ENCODE measurements around the gene IQCH.
"Not testable (repeated sequence)": the region's sequence is repeated elsewhere in the genome, so short reads cannot be mapped to it uniquely, and the experiment has no call there.

IQCH gene

GRCh38 chr15:67359431-67360079, 105.0 kb downstream of the IQCH start:
- no peaks in the 10 kb centered on the region for H3K4me1 ChIP-seq (ENCODE audit: control insufficient read depth in 1 of 2, insufficient read depth in 2 of 2, low read length in 2 of 2)
- no peak overlapping the region for H3K27ac ChIP-seq (ENCODE audit: low read length)
- no peak overlapping the region for H3K4me3 ChIP-seq (ENCODE audit: low read depth in 1 of 2, low read length in 2 of 2)
- H3K9me3 ChIP-seq (ENCODE audit: control insufficient read depth in 1 of 2, low read length in 2 of 2) = no peaks in the 10 kb centered on the region
- no peaks in the 10 kb centered on the region for H3K36me3 ChIP-seq (ENCODE audit: control insufficient read depth in 1 of 2, insufficient read depth in 2 of 2, low read length in 2 of 2)
- H3K27me3 ChIP-seq (ENCODE audit: low read depth, low read length) = no peaks in the 10 kb centered on the region

- Histone ChIP-seq H3K4me1 (ENCODE audit: control insufficient read depth in 1 of 2, insufficient read depth in 2 of 2, low read length in 2 of 2) (no peaks in the 10 kb centered on the region), H3K27ac (ENCODE audit: low read length) (no peak overlapping the region), H3K36me3 (ENCODE audit: control insufficient read depth in 1 of 2, insufficient read depth in 2 of 2, low read length in 2 of 2) (no peaks in the 10 kb centered on the region), H3K9me3 (ENCODE audit: control insufficient read depth in 1 of 2, low read length in 2 of 2) (no peaks in the 10 kb centered on the region), H3K4me3 (ENCODE audit: low read depth in 1 of 2, low read length in 2 of 2) (no peak overlapping the region), H3K27me3 (ENCODE audit: low read depth, low read length) (no peaks in the 10 kb centered on the region)
These were observed 106.5 kb downstream of the IQCH start for GRCh38 chr15:67361100-67361499.

- H3K36me3 ChIP-seq (ENCODE audit: control insufficient read depth in 1 of 2, insufficient read depth in 2 of 2, low read length in 2 of 2); H3K27me3 ChIP-seq (ENCODE audit: low read depth, low read length); H3K4me3 ChIP-seq (ENCODE audit: low read depth in 1 of 2, low read length in 2 of 2); H3K4me1 ChIP-seq (ENCODE audit: control insufficient read depth in 1 of 2, insufficient read depth in 2 of 2, low read length in 2 of 2); H3K27ac ChIP-seq (ENCODE audit: low read length); H3K9me3 ChIP-seq (ENCODE audit: control insufficient read depth in 1 of 2, low read length in 2 of 2): not testable (repeated sequence)
These were observed 109.1 kb downstream of the IQCH start for GRCh38 chr15:67363712-67364111.

DNA sequence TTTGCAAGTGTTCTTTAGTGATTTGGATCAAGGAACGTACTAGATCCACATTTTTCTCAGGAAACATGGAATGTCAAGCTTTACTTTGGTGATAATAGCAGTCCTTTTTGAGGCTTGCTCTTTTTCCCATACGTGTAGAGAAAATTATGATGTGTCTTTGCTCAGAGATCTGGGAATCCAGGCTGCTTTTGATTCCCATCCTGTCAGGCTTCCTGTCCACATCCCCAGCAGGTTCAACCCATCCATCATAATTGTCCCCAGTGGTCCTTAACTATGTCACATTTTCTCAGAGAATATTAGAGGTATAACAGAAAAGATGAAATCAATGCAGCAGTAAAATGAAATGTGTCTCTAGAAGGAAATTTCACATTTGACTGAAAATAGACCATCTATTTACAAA, 111.4 kb downstream of the IQCH start:
- H3K4me3 ChIP-seq (ENCODE audit: low read depth in 1 of 2, low read length in 2 of 2) = no peak overlapping the region
- no peaks in the 10 kb centered on the region for H3K36me3 ChIP-seq (ENCODE audit: control insufficient read depth in 1 of 2, insufficient read depth in 2 of 2, low read length in 2 of 2)
- H3K9me3 ChIP-seq (ENCODE audit: control insufficient read depth in 1 of 2, low read length in 2 of 2) = no peaks in the 10 kb centered on the region
- H3K27ac ChIP-seq (ENCODE audit: low read length) = no peak overlapping the region
- H3K27me3 ChIP-seq (ENCODE audit: low read depth, low read length) = no peaks in the 10 kb centered on the region
- no peaks in the 10 kb centered on the region for H3K4me1 ChIP-seq (ENCODE audit: control insufficient read depth in 1 of 2, insufficient read depth in 2 of 2, low read length in 2 of 2)

- Histone ChIP-seq H3K36me3 (ENCODE audit: control insufficient read depth in 1 of 2, insufficient read depth in 2 of 2, low read length in 2 of 2) (no peaks in the 10 kb centered on the region), H3K4me3 (ENCODE audit: low read depth in 1 of 2, low read length in 2 of 2) (no peak overlapping the region), H3K9me3 (ENCODE audit: control insufficient read depth in 1 of 2, low read length in 2 of 2) (no peaks in the 10 kb centered on the region), H3K27ac (ENCODE audit: low read length) (no peak overlapping the region), H3K4me1 (ENCODE audit: control insufficient read depth in 1 of 2, insufficient read depth in 2 of 2, low read length in 2 of 2) (no peaks in the 10 kb centered on the region), H3K27me3 (ENCODE audit: low read depth, low read length) (no peaks in the 10 kb centered on the region)
These were observed 112.3 kb downstream of the IQCH start for GRCh38 chr15:67366904-67367303.

- no peaks in the 10 kb centered on the region for H3K4me1 ChIP-seq (ENCODE audit: control insufficient read depth in 1 of 2, insufficient read depth in 2 of 2, low read length in 2 of 2)
- no peaks in the 10 kb centered on the region for H3K36me3 ChIP-seq (ENCODE audit: control insufficient read depth in 1 of 2, insufficient read depth in 2 of 2, low read length in 2 of 2)
- H3K4me3 ChIP-seq (ENCODE audit: low read depth in 1 of 2, low read length in 2 of 2) = no peak overlapping the region
- no peaks in the 10 kb centered on the region for H3K9me3 ChIP-seq (ENCODE audit: control insufficient read depth in 1 of 2, low read length in 2 of 2)
- H3K27ac ChIP-seq (ENCODE audit: low read length) = no peak overlapping the region
- H3K27me3 ChIP-seq (ENCODE audit: low read depth, low read length) = no peaks in the 10 kb centered on the region
These were observed 114.9 kb downstream of the IQCH start for GRCh38 chr15:67369359-67369998.

- Histone ChIP-seq H3K27me3 (ENCODE audit: low read depth, low read length) (no peaks in the 10 kb centered on the region), H3K4me1 (ENCODE audit: control insufficient read depth in 1 of 2, insufficient read depth in 2 of 2, low read length in 2 of 2) (no peaks in the 10 kb centered on the region), H3K27ac (ENCODE audit: low read length) (no peak overlapping the region), H3K4me3 (ENCODE audit: low read depth in 1 of 2, low read length in 2 of 2) (no peak overlapping the region), H3K9me3 (ENCODE audit: control insufficient read depth in 1 of 2, low read length in 2 of 2) (no peaks in the 10 kb centered on the region), H3K36me3 (ENCODE audit: control insufficient read depth in 1 of 2, insufficient read depth in 2 of 2, low read length in 2 of 2) (no peaks in the 10 kb centered on the region)
These were observed 115.8 kb downstream of the IQCH start for GRCh38 chr15:67370206-67370954.

DNA sequence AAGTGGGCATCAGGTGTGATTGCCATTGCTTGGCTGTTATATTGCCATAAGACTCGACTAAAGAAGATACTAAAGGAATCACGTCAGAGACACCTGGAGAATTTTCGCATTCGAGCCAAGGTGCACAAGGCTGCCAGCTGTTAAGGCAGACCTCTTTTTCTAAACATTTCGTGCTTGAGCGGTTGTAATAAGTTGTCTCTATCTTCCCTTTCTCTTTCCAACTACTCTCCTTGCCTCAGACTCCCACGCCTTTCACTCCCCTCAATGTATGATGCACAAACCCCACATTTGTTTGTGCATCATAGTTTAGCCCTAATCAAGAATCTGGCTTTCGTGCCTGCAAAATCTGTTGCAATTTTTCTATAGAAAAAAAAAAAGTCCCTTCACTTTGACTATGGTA, 118.0 kb downstream of the IQCH start:
- no peaks in the 10 kb centered on the region for H3K27me3 ChIP-seq (ENCODE audit: low read depth, low read length)

GRCh38 chr15:67372986-67373675, 118.5 kb downstream of the IQCH start:
- no peaks in the 10 kb centered on the region for H3K9me3 ChIP-seq (ENCODE audit: control insufficient read depth in 1 of 2, low read length in 2 of 2)
- H3K27me3 ChIP-seq (ENCODE audit: low read depth, low read length) = no peaks in the 10 kb centered on the region
- H3K27ac ChIP-seq (ENCODE audit: low read length) = no peak overlapping the region
- H3K4me3 ChIP-seq (ENCODE audit: low read depth in 1 of 2, low read length in 2 of 2) = no peak overlapping the region
- no peaks in the 10 kb centered on the region for H3K4me1 ChIP-seq (ENCODE audit: control insufficient read depth in 1 of 2, insufficient read depth in 2 of 2, low read length in 2 of 2)
- no peaks in the 10 kb centered on the region for H3K36me3 ChIP-seq (ENCODE audit: control insufficient read depth in 1 of 2, insufficient read depth in 2 of 2, low read length in 2 of 2)

More for the DNA sequence above, 118.0 kb downstream of the IQCH start:
- no peak overlapping the region for H3K27ac ChIP-seq (ENCODE audit: low read length)
- H3K4me1 ChIP-seq (ENCODE audit: control insufficient read depth in 1 of 2, insufficient read depth in 2 of 2, low read length in 2 of 2) = no peaks in the 10 kb centered on the region
- no peak overlapping the region for H3K4me3 ChIP-seq (ENCODE audit: low read depth in 1 of 2, low read length in 2 of 2)
- H3K9me3 ChIP-seq (ENCODE audit: control insufficient read depth in 1 of 2, low read length in 2 of 2) = no peaks in the 10 kb centered on the region
- no peaks in the 10 kb centered on the region for H3K36me3 ChIP-seq (ENCODE audit: control insufficient read depth in 1 of 2, insufficient read depth in 2 of 2, low read length in 2 of 2)

GRCh38 chr15:67373971-67374370, 119.4 kb downstream of the IQCH start:
- Histone ChIP-seq H3K4me1 (ENCODE audit: control insufficient read depth in 1 of 2, insufficient read depth in 2 of 2, low read length in 2 of 2) (no peaks in the 10 kb centered on the region), H3K36me3 (ENCODE audit: control insufficient read depth in 1 of 2, insufficient read depth in 2 of 2, low read length in 2 of 2) (no peaks in the 10 kb centered on the region), H3K27ac (ENCODE audit: low read length) (no peak overlapping the region), H3K4me3 (ENCODE audit: low read depth in 1 of 2, low read length in 2 of 2) (no peak overlapping the region), H3K27me3 (ENCODE audit: low read depth, low read length) (no peaks in the 10 kb centered on the region), H3K9me3 (ENCODE audit: control insufficient read depth in 1 of 2, low read length in 2 of 2) (no peaks in the 10 kb centered on the region)

- Histone ChIP-seq H3K36me3 (ENCODE audit: control insufficient read depth in 1 of 2, insufficient read depth in 2 of 2, low read length in 2 of 2) (no peaks in the 10 kb centered on the region), H3K27me3 (ENCODE audit: low read depth, low read length) (no peaks in the 10 kb centered on the region), H3K9me3 (ENCODE audit: control insufficient read depth in 1 of 2, low read length in 2 of 2) (no peaks in the 10 kb centered on the region), H3K27ac (ENCODE audit: low read length) (no peak overlapping the region), H3K4me1 (ENCODE audit: control insufficient read depth in 1 of 2, insufficient read depth in 2 of 2, low read length in 2 of 2) (no peaks in the 10 kb centered on the region), H3K4me3 (ENCODE audit: low read depth in 1 of 2, low read length in 2 of 2) (no peak overlapping the region)
These were observed 124.9 kb downstream of the IQCH start for GRCh38 chr15:67379530-67379929.
